Ammon's horn (tissue), 1 donor: ENCODE measurements around the gene PAIP2.
A peak's percentile ranks its signal among the peaks of the same experiment; 100 is the strongest.
"Not testable (repeated sequence)": the region's sequence is repeated elsewhere in the genome, so short reads cannot be mapped to it uniquely, and the experiment has no call there.

Source experiments
- DNase-seq: peaks from one replicate; pipeline ENCODE4 v3.0.0-alpha.2; 2016; ENCODE audit warnings: low spot score

PAIP2 gene

DNA sequence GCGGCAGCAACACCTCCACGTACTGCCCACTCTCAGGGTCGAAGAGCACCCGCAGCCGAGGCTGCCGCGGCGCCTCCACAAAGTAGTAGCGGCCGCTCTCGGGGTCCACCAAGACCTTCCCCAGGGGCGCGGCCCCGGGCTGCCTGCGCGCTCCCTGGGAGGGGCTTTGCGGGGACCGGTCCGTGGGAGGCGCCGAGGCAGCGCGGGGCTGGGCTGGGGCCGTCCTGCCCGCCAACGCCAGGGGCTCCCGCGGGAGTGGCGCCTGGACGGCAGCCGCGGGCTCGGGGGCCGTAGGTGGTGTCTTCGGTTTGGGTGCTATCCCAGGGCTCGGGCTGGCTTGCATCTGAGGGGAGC, 50.6 kb downstream of the PAIP2 start:
- DNase-seq, result no peak

- no peak for DNase-seq
These were observed 51.2 kb downstream of the PAIP2 start for GRCh38 chr5:139392678-139393496.

DNA sequence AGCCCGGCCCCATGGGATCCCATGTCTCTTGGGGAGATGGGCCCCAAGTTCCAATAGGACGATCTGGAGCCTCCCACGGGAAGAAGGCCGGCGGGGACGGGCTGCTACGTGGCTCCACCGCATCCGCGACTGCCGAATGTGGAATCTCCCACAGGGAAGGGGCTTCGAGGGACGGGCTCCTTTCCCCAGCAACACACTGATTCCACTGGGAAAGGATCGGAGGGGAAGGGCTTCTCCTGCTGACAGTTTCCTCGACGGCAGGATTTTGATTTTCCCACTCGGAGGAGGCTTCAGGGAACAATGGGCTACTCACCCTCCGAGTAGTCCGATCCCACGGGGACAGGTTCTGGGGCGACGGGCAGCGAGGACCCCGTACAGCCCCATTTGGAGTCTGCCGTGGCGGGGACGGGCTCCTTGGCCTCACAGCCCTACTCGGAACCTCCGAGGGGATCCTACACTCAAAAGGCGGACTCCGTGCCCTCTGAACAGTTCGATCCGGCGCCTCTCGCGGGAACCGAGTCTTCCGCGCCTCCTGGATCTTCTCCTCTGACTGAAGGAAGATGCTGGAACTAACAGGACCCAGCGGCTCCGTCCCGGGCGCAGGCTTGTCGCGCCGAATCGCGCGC, 52.0 kb downstream of the PAIP2 start:
- no peak for DNase-seq

GRCh38 chr5:139394123-139394653, 52.5 kb downstream of the PAIP2 start:
- no peak for DNase-seq

DNA sequence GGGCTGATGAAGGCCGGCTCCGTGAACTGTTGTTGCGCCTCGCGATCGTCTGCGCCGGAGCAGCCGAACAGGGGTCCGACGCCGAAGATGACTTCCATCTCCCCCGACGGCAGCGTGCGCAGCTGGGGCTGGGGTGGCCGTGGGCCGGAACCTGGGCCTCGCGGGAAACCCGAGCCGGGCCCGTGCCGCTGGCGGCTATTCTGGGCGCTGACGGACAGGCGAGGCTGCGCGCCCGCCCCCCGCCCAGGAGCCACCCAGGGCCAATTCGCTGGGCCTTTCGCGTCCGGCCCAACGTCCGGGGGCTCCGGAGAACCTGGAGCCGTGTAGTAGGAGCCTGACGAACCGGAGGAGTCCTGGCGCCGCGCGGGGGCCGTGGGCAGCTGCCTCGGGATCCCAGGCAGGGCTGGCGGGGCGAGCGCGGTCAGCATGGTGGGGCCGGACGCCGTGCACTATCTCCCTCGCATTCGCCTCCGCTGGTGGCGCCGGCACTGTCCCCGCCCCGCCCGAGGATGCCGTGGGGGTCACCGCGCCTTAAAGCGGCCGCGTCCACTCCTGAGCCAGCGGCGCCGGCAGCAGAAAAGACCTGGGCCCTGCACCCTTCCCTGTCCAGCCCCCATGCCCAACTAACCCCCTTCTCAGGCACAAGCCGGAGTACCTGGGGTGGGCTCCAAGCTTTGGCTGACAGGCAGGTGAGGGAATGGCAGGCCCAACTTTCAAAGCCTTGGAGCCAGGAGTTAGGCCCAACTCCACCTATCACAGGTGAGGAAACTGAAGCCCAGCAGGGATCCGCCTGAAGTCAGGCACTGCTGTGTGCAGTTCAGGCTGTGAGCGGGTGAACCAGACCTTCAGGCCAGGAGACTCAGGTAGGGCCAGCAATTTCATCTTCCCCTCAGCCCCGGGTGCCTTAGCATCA, 53.3 kb downstream of the PAIP2 start, which contains the start of gene PROB1:
Gene PROB1 (minus strand): TSS at position 451 of the 913 bp plus-strand sequence. CDS start 23 bp downstream, at position 428.
- DNase-seq, result no peak

DNA sequence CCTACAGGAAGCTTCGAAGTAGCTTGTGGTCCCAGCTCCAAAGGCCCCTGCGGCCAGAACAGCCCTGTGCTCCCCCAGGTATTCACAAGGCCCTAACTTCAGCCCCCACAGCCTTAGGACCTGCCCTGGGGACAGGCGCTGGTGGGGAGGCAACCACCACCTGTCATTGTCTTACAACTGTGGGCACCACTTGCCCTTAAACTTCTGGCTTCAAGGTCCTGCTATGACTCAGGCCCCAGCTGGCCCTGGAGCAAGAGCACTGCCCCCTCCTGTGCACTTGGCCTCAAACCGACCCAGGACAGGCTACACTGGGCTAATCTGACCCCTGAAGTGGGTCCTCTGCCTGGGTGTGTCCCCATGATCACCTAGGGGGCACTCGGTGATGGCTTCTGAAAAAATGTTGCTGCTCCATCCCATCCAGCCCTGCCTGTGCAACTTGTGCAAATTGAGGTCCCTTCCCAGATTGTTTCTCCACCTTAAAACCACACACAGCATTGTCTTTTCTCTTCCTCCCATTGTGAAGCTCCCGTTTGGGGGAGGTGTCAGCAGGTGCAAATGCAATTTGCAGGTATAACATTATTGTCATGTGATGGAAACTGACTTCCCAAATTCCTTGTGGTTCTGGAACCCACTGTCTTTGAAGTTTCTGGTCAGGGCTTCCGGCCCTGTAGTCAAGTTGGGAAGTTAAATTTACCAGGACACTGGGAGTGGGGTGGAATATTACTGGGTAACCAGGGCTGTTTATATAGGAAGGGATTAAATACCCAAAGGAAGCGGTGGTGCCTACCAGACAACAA, 54.4 kb downstream of the PAIP2 start:
- no peak for DNase-seq

- DNase-seq, result no peak
These were observed 55.0 kb downstream of the PAIP2 start for GRCh38 chr5:139396691-139397090.

DNA sequence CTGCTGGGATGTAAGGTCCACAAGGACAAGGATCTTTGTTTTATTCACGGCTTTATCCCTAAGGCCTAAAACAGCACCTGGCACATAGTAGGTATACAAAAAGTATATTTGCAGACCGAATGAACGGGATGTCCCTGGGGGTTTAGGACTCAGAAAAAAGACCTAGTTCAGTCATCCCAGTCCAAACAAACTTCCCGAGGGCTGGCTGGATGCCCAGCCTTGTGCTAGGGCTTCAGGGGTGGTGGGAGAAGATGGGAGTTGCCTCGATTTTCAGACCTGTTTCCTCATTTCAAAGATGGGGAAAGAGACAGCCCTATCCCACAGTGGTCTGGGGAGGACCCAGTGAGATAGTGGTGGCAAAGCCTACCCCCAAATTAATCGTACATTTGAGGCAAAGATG, 56.3 kb downstream of the PAIP2 start:
- DNase-seq, result no peak

DNA sequence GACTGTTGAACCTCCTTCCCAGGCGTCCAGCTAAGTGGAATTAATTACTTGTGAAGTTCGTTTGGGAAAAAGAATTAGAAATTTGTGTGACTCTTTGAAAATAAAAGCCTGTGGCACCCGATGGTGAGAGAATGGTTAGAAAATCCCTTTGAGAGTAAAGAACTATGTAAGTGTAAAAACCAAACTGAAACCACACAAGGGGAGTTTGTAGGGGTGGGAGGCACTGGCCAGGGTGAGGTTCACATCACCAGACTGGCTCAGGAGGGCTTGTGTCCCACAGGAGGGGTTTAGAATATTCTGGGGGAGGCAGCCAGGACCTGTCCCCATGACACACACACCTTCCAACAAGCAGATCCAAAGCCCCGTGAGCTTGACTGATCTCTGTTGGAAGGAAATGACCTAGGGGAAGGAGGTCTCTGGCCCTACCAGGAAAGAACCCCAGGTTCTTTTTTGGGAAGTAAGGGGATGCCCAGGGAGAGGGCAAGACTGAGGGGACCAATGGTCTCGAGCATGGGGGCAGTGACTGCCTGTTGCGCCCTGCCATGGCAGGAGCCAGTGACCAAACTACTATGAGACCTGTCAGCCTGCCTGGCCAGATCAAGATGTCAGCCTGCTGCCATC, 58.0 kb downstream of the PAIP2 start:
- no peak for DNase-seq

- DNase-seq, result no peak
These were observed 59.9 kb downstream of the PAIP2 start for GRCh38 chr5:139401546-139401945.

DNA sequence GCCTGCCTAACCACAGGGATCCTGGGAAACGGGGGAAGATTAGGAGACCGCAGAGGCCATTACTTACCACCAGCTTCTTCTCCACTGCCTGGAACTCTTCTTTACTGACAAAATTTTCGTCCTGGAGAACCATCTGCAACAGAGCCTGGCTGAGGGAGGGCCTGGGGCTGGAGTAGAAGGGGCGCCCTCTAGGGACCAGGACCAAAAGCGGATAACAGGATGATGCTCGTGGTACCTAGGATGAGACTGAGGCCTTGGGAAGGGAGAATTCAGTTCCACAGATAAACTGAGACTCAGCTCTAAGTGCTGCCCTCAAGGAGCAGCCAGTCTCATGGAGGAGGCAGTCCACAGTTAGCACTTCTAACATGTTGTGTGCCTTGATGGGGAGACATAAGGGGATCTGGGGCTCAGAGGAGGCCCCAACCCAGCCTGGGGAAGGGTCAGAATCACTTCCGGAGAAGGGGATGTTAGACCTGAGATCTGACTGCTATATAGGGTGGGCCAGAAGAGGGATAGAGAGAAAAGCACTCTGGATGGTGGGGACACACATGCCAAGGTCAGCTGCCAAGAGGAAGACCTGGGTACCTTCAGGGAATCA, 61.0 kb downstream of the PAIP2 start:
- DNase-seq, result no peak

- DNase-seq, result no peak
These were observed 61.7 kb downstream of the PAIP2 start for GRCh38 chr5:139403418-139403786.

- peak; percentile 98 for DNase-seq
These were observed 62.3 kb downstream of the PAIP2 start, which contains the start of gene SPATA24 for GRCh38 chr5:139403787-139404483. Gene SPATA24, minus strand, starts transcription at chr5:139404089. Its CDS starts 29 bp downstream, at chr5:139404060.

- no peak for DNase-seq
These were observed 62.8 kb downstream of the PAIP2 start for GRCh38 chr5:139404484-139404840.

- DNase-seq, result no peak
These were observed 65.3 kb downstream of the PAIP2 start for GRCh38 chr5:139406963-139407362.

DNA sequence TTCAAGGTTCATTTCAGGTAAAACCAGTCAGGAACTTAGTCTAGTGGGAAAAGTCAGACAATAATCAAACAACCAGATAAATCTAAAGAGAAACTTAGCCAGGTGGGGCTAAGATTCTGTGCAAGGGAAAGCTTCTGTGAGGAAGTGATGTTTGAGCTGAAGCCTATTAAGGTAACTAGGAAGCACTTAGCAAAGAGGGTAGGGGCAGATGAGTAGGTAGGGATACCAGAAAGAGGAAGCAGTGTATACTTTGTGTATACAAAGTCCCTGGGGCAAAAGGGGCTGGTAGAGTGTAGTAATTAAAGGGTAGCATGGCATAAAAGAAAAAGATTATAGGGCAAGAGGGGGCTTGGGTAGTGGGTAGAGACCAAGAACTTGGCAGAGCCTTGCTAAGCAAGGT, 65.9 kb downstream of the PAIP2 start:
- no peak for DNase-seq

GRCh38 chr5:139408191-139408590, 66.5 kb downstream of the PAIP2 start:
- no peak for DNase-seq

GRCh38 chr5:139409116-139409515, 67.5 kb downstream of the PAIP2 start:
- DNase-seq, result not testable (repeated sequence)

DNA sequence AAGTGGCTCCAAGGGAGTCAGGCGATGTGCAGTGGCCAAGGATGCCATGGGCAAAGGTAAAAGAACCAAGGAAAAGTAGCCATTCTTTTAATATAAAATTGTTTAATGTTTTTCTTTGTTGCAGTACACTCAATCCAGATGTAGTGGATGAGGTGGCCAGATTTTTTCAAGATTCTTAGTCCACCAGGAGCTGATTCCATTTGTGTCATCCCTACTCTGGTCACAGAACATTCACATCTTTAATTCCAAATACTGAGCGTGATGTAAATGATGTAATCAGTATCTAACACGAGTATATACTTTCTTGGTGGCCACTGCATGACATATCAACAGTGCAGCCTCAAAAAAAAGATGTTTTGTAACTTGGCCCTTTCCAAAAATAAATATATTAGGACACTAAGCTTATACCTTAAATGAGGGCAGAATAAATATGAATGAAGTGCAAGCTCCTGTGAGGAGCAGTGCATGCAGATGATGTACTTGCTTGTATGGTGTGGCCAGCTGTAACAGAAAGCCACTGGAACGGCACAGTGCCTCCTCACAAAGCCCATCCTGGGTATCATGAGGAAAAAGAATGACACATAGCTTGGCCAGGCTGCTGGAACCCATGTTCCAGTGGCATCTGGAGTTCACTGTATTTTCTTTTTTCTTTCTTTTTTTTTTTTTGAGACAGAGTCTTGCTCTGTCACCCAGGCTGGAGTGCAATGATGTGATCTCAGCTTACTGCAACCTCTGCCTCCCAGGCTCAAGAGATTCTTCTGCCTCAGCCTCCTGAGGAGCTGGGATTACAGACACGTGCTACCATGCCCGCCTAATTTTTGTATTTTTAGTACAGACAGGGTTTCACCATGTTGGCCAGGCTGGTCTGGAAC, 68.7 kb downstream of the PAIP2 start:
- no peak for DNase-seq
